Measurements from ENCODE around the gene SDHA.
"Not testable (repeated sequence)": the region's sequence is repeated elsewhere in the genome, so short reads cannot be mapped to it uniquely, and the experiment has no call there.

SDHA gene

GRCh38 chr5:297448-297847 is 79.3 kb downstream of the SDHA start:
- not testable (repeated sequence) for H3K27ac ChIP-seq (ENCODE audit: low read depth in 2 of 2, low read length in 2 of 2); H3K27me3 ChIP-seq (ENCODE audit: control insufficient read depth in 2 of 2, insufficient read depth in 2 of 2, low read length in 2 of 2); H3K9me3 ChIP-seq (ENCODE audit: control insufficient read depth in 2 of 2, low read length in 2 of 2); H3K9ac ChIP-seq (ENCODE audit: low read depth in 1 of 2, low read length in 2 of 2); H3K4me1 ChIP-seq (ENCODE audit: control insufficient read depth in 2 of 2, insufficient read depth in 2 of 2, low read length in 2 of 2); H3K4me3 ChIP-seq (ENCODE audit: low read length in 2 of 2); H3K36me3 ChIP-seq (ENCODE audit: control insufficient read depth in 2 of 2, insufficient read depth in 2 of 2, low read length in 2 of 2)

DNA sequence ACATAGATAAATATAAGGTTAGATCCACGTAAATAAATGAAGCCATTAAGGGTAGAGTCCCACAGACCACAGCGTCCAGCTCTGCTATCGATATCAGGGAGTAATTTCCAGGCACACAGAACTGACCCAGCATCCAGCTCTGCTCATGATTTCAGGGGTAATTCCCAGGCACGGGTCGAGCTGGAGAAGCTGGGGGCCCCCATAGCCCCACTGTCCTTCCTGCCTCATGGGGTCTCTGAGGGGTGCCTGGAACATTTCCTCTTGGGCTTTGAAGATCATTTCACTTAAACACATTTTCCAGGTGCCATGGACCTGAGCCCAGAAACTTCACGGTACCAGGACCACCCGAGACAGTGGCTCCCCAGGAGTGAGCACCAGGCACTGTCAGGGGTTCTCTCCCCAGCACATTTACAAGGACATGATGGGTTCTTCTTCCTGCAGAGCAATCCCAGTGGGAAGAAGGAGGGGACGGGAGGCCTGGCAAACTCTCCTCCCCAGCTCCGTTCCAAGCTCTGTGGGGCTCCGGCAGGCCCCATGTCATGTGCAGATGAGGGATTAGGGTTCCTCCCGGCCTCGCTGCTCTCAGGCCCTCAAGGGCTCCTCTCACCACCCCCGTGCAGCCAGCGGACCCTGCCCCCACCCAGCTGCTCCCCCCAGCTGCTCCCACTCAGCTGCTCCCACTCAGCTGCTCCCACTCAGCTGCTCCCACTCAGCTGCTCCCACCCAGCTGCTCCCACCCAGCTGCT is 80.0 kb downstream of the SDHA start:
- H3K27me3 ChIP-seq (ENCODE audit: control insufficient read depth in 2 of 2, insufficient read depth in 2 of 2, low read length in 2 of 2); H3K9me3 ChIP-seq (ENCODE audit: control insufficient read depth in 2 of 2, low read length in 2 of 2); H3K36me3 ChIP-seq (ENCODE audit: control insufficient read depth in 2 of 2, insufficient read depth in 2 of 2, low read length in 2 of 2); H3K27ac ChIP-seq (ENCODE audit: low read depth in 2 of 2, low read length in 2 of 2); H3K4me3 ChIP-seq (ENCODE audit: low read length in 2 of 2); H3K9ac ChIP-seq (ENCODE audit: low read depth in 1 of 2, low read length in 2 of 2): not testable (repeated sequence)
- peaks cover 2 to 13% of the 10 kb centered on the region in 2 donors for H3K4me1 ChIP-seq (ENCODE audit: control insufficient read depth in 2 of 2, insufficient read depth in 2 of 2, low read length in 2 of 2)

DNA sequence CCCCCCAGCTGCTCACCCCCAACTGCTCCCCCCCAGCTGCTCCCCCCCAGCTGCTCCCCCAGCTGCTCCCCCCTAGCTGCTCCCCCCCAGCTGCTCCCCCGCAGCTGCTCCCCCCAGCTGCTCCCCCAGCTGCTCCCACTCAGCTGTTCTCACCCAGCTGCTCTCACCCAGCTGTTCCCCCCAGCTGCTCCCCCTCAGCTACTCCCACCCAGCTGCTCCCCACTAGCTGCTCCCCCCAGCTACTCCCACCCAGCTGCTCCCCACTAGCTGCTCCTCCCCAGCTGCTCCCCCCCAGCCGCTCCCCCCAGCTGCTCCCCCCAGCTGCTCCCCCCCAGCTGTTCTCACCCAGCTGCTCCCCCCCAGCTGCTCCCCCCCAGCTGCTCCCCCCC is 80.6 kb downstream of the SDHA start:
- H3K9me3 ChIP-seq (ENCODE audit: control insufficient read depth in 2 of 2, low read length in 2 of 2): no peaks in the 10 kb centered on the region
- peaks cover 0 to 2% of the 10 kb centered on the region in 2 donors for H3K36me3 ChIP-seq (ENCODE audit: control insufficient read depth in 2 of 2, insufficient read depth in 2 of 2, low read length in 2 of 2)
- H3K9ac ChIP-seq (ENCODE audit: low read depth in 1 of 2, low read length in 2 of 2): no peak overlapping the region
- peaks cover 2 to 13% of the 10 kb centered on the region in 2 donors for H3K4me1 ChIP-seq (ENCODE audit: control insufficient read depth in 2 of 2, insufficient read depth in 2 of 2, low read length in 2 of 2)
- no peaks in the 10 kb centered on the region for H3K27me3 ChIP-seq (ENCODE audit: control insufficient read depth in 2 of 2, insufficient read depth in 2 of 2, low read length in 2 of 2)
- no peak overlapping the region for H3K4me3 ChIP-seq (ENCODE audit: low read length in 2 of 2)
- no peak overlapping the region for H3K27ac ChIP-seq (ENCODE audit: low read depth in 2 of 2, low read length in 2 of 2)

DNA sequence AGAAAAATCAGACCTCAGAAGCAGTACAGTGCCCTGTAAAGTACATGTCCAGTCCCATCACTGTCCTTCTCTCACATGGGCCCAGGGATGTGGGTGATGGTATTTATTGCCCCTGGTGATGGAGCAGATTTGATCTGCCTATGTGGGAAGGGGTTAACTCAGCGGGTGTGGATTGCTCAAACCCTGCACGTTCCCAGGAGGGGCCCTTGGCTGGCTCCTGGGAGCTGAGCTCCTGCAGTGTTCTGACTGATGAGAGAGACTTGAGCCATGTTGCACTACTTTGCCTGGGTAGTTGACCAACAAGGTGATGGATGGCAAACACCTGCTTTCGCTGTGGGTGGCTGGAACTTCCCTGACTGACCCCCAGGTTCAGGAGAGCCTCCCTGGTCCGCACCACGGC is 81.8 kb downstream of the SDHA start:
- H3K4me1 ChIP-seq (ENCODE audit: control insufficient read depth in 2 of 2, insufficient read depth in 2 of 2, low read length in 2 of 2): peaks cover 2 to 13% of the 10 kb centered on the region in 2 donors
- H3K9ac ChIP-seq (ENCODE audit: low read depth in 1 of 2, low read length in 2 of 2); H3K36me3 ChIP-seq (ENCODE audit: control insufficient read depth in 2 of 2, insufficient read depth in 2 of 2, low read length in 2 of 2); H3K4me3 ChIP-seq (ENCODE audit: low read length in 2 of 2); H3K9me3 ChIP-seq (ENCODE audit: control insufficient read depth in 2 of 2, low read length in 2 of 2); H3K27me3 ChIP-seq (ENCODE audit: control insufficient read depth in 2 of 2, insufficient read depth in 2 of 2, low read length in 2 of 2); H3K27ac ChIP-seq (ENCODE audit: low read depth in 2 of 2, low read length in 2 of 2): not testable (repeated sequence)

GRCh38 chr5:300691-301435 is 82.7 kb downstream of the SDHA start:
- not testable (repeated sequence) for H3K9ac ChIP-seq (ENCODE audit: low read depth in 1 of 2, low read length in 2 of 2); H3K27ac ChIP-seq (ENCODE audit: low read depth in 2 of 2, low read length in 2 of 2); H3K27me3 ChIP-seq (ENCODE audit: control insufficient read depth in 2 of 2, insufficient read depth in 2 of 2, low read length in 2 of 2); H3K4me3 ChIP-seq (ENCODE audit: low read length in 2 of 2); H3K9me3 ChIP-seq (ENCODE audit: control insufficient read depth in 2 of 2, low read length in 2 of 2); H3K36me3 ChIP-seq (ENCODE audit: control insufficient read depth in 2 of 2, insufficient read depth in 2 of 2, low read length in 2 of 2)
- peaks cover 2 to 13% of the 10 kb centered on the region in 2 donors for H3K4me1 ChIP-seq (ENCODE audit: control insufficient read depth in 2 of 2, insufficient read depth in 2 of 2, low read length in 2 of 2)

GRCh38 chr5:302416-302815 is 84.3 kb downstream of the SDHA start:
- H3K27me3 ChIP-seq (ENCODE audit: control insufficient read depth in 2 of 2, insufficient read depth in 2 of 2, low read length in 2 of 2); H3K4me3 ChIP-seq (ENCODE audit: low read length in 2 of 2); H3K27ac ChIP-seq (ENCODE audit: low read depth in 2 of 2, low read length in 2 of 2); H3K9me3 ChIP-seq (ENCODE audit: control insufficient read depth in 2 of 2, low read length in 2 of 2); H3K9ac ChIP-seq (ENCODE audit: low read depth in 1 of 2, low read length in 2 of 2): not testable (repeated sequence)
- peaks cover 2 to 13% of the 10 kb centered on the region in 2 donors for H3K4me1 ChIP-seq (ENCODE audit: control insufficient read depth in 2 of 2, insufficient read depth in 2 of 2, low read length in 2 of 2)
- peaks cover 17 to 19% of the 10 kb centered on the region in 2 donors for H3K36me3 ChIP-seq (ENCODE audit: control insufficient read depth in 2 of 2, insufficient read depth in 2 of 2, low read length in 2 of 2)

- H3K4me1 ChIP-seq (ENCODE audit: control insufficient read depth in 2 of 2, insufficient read depth in 2 of 2, low read length in 2 of 2): peaks cover 2 to 13% of the 10 kb centered on the region in 2 donors
- no peaks in the 10 kb centered on the region for H3K9me3 ChIP-seq (ENCODE audit: control insufficient read depth in 2 of 2, low read length in 2 of 2)
Observed at GRCh38 chr5:302966-303365, 84.8 kb downstream of the SDHA start.

GRCh38 chr5:303741-304140 is 85.6 kb downstream of the SDHA start:
- peaks cover 2 to 13% of the 10 kb centered on the region in 2 donors for H3K4me1 ChIP-seq (ENCODE audit: control insufficient read depth in 2 of 2, insufficient read depth in 2 of 2, low read length in 2 of 2)
- H3K27me3 ChIP-seq (ENCODE audit: control insufficient read depth in 2 of 2, insufficient read depth in 2 of 2, low read length in 2 of 2); H3K9me3 ChIP-seq (ENCODE audit: control insufficient read depth in 2 of 2, low read length in 2 of 2); H3K27ac ChIP-seq (ENCODE audit: low read depth in 2 of 2, low read length in 2 of 2); H3K9ac ChIP-seq (ENCODE audit: low read depth in 1 of 2, low read length in 2 of 2); H3K4me3 ChIP-seq (ENCODE audit: low read length in 2 of 2): not testable (repeated sequence)
- peaks cover 18 to 30% of the 10 kb centered on the region in 2 donors for H3K36me3 ChIP-seq (ENCODE audit: control insufficient read depth in 2 of 2, insufficient read depth in 2 of 2, low read length in 2 of 2)

More at GRCh38 chr5:302966-303365, 84.8 kb downstream of the SDHA start:
- H3K36me3 ChIP-seq (ENCODE audit: control insufficient read depth in 2 of 2, insufficient read depth in 2 of 2, low read length in 2 of 2): peaks cover 18 to 25% of the 10 kb centered on the region in 2 donors
- no peaks in the 10 kb centered on the region for H3K27me3 ChIP-seq (ENCODE audit: control insufficient read depth in 2 of 2, insufficient read depth in 2 of 2, low read length in 2 of 2)
- H3K9ac ChIP-seq (ENCODE audit: low read depth in 1 of 2, low read length in 2 of 2): no peak overlapping the region
- H3K27ac ChIP-seq (ENCODE audit: low read depth in 2 of 2, low read length in 2 of 2): no peak overlapping the region
- H3K4me3 ChIP-seq (ENCODE audit: low read length in 2 of 2): no peak overlapping the region

GRCh38 chr5:305050-305449 is 86.9 kb downstream of the SDHA start:
- Histone ChIP-seq H3K27ac (ENCODE audit: low read depth in 2 of 2, low read length in 2 of 2) (no peak overlapping the region), H3K9me3 (ENCODE audit: control insufficient read depth in 2 of 2, low read length in 2 of 2) (no peaks in the 10 kb centered on the region), H3K9ac (ENCODE audit: low read depth in 1 of 2, low read length in 2 of 2) (no peak overlapping the region), H3K4me1 (ENCODE audit: control insufficient read depth in 2 of 2, insufficient read depth in 2 of 2, low read length in 2 of 2) (peaks cover 2 to 13% of the 10 kb centered on the region in 2 donors), H3K27me3 (ENCODE audit: control insufficient read depth in 2 of 2, insufficient read depth in 2 of 2, low read length in 2 of 2) (no peaks in the 10 kb centered on the region), H3K36me3 (ENCODE audit: control insufficient read depth in 2 of 2, insufficient read depth in 2 of 2, low read length in 2 of 2) (peaks cover 22 to 36% of the 10 kb centered on the region in 2 donors), H3K4me3 (ENCODE audit: low read length in 2 of 2) (no peak overlapping the region)

GRCh38 chr5:305459-305858 is 87.3 kb downstream of the SDHA start:
- peaks cover 24 to 40% of the 10 kb centered on the region in 2 donors for H3K36me3 ChIP-seq (ENCODE audit: control insufficient read depth in 2 of 2, insufficient read depth in 2 of 2, low read length in 2 of 2)

More at GRCh38 chr5:305459-305858, 87.3 kb downstream of the SDHA start:
- no peak overlapping the region for H3K27ac ChIP-seq (ENCODE audit: low read depth in 2 of 2, low read length in 2 of 2)
- H3K4me3 ChIP-seq (ENCODE audit: low read length in 2 of 2): no peak overlapping the region
- no peaks in the 10 kb centered on the region for H3K27me3 ChIP-seq (ENCODE audit: control insufficient read depth in 2 of 2, insufficient read depth in 2 of 2, low read length in 2 of 2)
- no peak overlapping the region for H3K9ac ChIP-seq (ENCODE audit: low read depth in 1 of 2, low read length in 2 of 2)
- peaks cover 2 to 13% of the 10 kb centered on the region in 2 donors for H3K4me1 ChIP-seq (ENCODE audit: control insufficient read depth in 2 of 2, insufficient read depth in 2 of 2, low read length in 2 of 2)
- H3K9me3 ChIP-seq (ENCODE audit: control insufficient read depth in 2 of 2, low read length in 2 of 2): no peaks in the 10 kb centered on the region

Data from mucosa of rectum (tissue), 2 donors.